SJSA1 (cell line): Measurements from ENCODE around the gene GRAMD4. TPM values are rescaled to one million over a fixed set of nuclear protein-coding genes. Genes with fewer than 3 reads are reported as not detected.
A peak's percentile ranks its signal among the peaks of the same experiment; 100 is the strongest.
"Not testable (repeated sequence)": the region's sequence is repeated elsewhere in the genome, so short reads cannot be mapped to it uniquely, and the experiment has no call there.

Experiments
- DNase-seq, 2 experiments: peaks; one replicate each; pipeline ENCODE4 v3.0.0-alpha.2; 2015 to 2020; ENCODE audit warnings: low spot score in 2 of 2, low read depth in 1 of 2
- H3K27ac ChIP-seq: fragments of 250-450 bp; sonication (Bioruptor Pico); 2 replicates; pipeline ENCODE4 v1.5.1; 2020; ENCODE audit warnings: mild to moderate bottlenecking, moderate library complexity
- H3K27me3 ChIP-seq: fragments of 250-450 bp; sonication (Bioruptor Pico); replicated peaks from 2 replicates; pipeline ENCODE4 v1.5.1; 2020; ENCODE audit warnings: mild to moderate bottlenecking, moderate library complexity
- H3K36me3 ChIP-seq: fragments of 250-450 bp; sonication (Bioruptor Pico); 2 replicates; pipeline ENCODE4 v1.5.1; 2020; ENCODE audit warnings: mild to moderate bottlenecking
- H3K4me1 ChIP-seq: fragments of 250-450 bp; sonication (Bioruptor Pico); replicated peaks from 2 replicates; pipeline ENCODE4 v1.6.1; 2021; ENCODE audit warnings: mild to moderate bottlenecking
- H3K4me3 ChIP-seq: fragments of 250-450 bp; sonication (Bioruptor Pico); 2 replicates; pipeline ENCODE4 v1.5.1; 2020; ENCODE audit warnings: mild to moderate bottlenecking
- H3K9me3 ChIP-seq: fragments of 250-450 bp; sonication (Bioruptor Pico); replicated peaks from 2 replicates; pipeline ENCODE4 v1.5.1; 2020; ENCODE audit warnings: mild to moderate bottlenecking
- total RNA-seq: library from RNA; depleted of rRNA; stranded (reverse); fragments of >200 nt; shearing (Covaris generic); gene quantifications from 2 replicates; pipeline ENCODE4 v1.2.3, GENCODE V29; 2014

Gene GRAMD4
- total RNA-seq, 1 experiment from 2014 or later, result 5.8 TPM

- no peaks in the 10 kb centered on the region for H3K27me3 ChIP-seq
- H3K4me3 ChIP-seq, result no peak overlapping the region
- H3K4me1 ChIP-seq, result no peaks in the 10 kb centered on the region
- H3K9me3 ChIP-seq, result no peaks in the 10 kb centered on the region
- no peak for DNase-seq
- H3K36me3 ChIP-seq, result no peaks in the 10 kb centered on the region
- no peak overlapping the region for H3K27ac ChIP-seq
Measured at GRCh38 chr22:46612904-46613605, 7.1 kb upstream of the GRAMD4 start.

GRCh38 chr22:46613606-46614021 is 6.6 kb upstream of the GRAMD4 start:
- no peaks in the 10 kb centered on the region for H3K27me3 ChIP-seq
- no peak overlapping the region for H3K4me3 ChIP-seq
- H3K9me3 ChIP-seq, result no peaks in the 10 kb centered on the region
- no peak overlapping the region for H3K27ac ChIP-seq
- no peak for DNase-seq
- no peaks in the 10 kb centered on the region for H3K36me3 ChIP-seq
- no peaks in the 10 kb centered on the region for H3K4me1 ChIP-seq

GRCh38 chr22:46614025-46614931 is 5.9 kb upstream of the GRAMD4 start:
- Histone ChIP-seq H3K36me3 (no peaks in the 10 kb centered on the region), H3K4me1 (no peaks in the 10 kb centered on the region), H3K9me3 (no peaks in the 10 kb centered on the region), H3K4me3 (no peak overlapping the region), H3K27ac (no peak overlapping the region), H3K27me3 (no peaks in the 10 kb centered on the region)
- no peak for DNase-seq

- no peaks in the 10 kb centered on the region for H3K36me3 ChIP-seq
- DNase-seq, result peak in 1 of 2 experiments; percentile 34
- no peaks in the 10 kb centered on the region for H3K27me3 ChIP-seq
- H3K4me3 ChIP-seq, result no peak overlapping the region
- H3K27ac ChIP-seq, result no peak overlapping the region
- H3K4me1 ChIP-seq, result no peaks in the 10 kb centered on the region
- no peaks in the 10 kb centered on the region for H3K9me3 ChIP-seq
Measured at GRCh38 chr22:46617207-46617985, 2.8 kb upstream of the GRAMD4 start.

- H3K27ac ChIP-seq, result no peak overlapping the region
- no peaks in the 10 kb centered on the region for H3K9me3 ChIP-seq
- no peaks in the 10 kb centered on the region for H3K4me1 ChIP-seq
Measured at GRCh38 chr22:46617986-46618647, 2.1 kb upstream of the GRAMD4 start.

GRCh38 chr22:46618667-46619066 is 1.5 kb upstream of the GRAMD4 start:
- no peak for DNase-seq
- H3K4me3 ChIP-seq, result no peak overlapping the region
- no peaks in the 10 kb centered on the region for H3K27me3 ChIP-seq
- no peak overlapping the region for H3K27ac ChIP-seq
- H3K4me1 ChIP-seq, result no peaks in the 10 kb centered on the region
- no peaks in the 10 kb centered on the region for H3K9me3 ChIP-seq
- H3K36me3 ChIP-seq, result no peaks in the 10 kb centered on the region

More at GRCh38 chr22:46617986-46618647, 2.1 kb upstream of the GRAMD4 start:
- H3K27me3 ChIP-seq, result no peaks in the 10 kb centered on the region
- no peaks in the 10 kb centered on the region for H3K36me3 ChIP-seq
- peak in 1 of 2 experiments; percentile 34 for DNase-seq
- H3K4me3 ChIP-seq, result no peak overlapping the region

GRCh38 chr22:46619240-46619829 is 851 bp upstream of the GRAMD4 start:
- Histone ChIP-seq H3K4me3 (no peak overlapping the region), H3K4me1 (no peaks in the 10 kb centered on the region), H3K9me3 (no peaks in the 10 kb centered on the region), H3K27ac (no peak overlapping the region), H3K27me3 (no peaks in the 10 kb centered on the region), H3K36me3 (no peaks in the 10 kb centered on the region)
- DNase-seq, result no peak

GRCh38 chr22:46620588-46621242 is 529 bp downstream of the GRAMD4 start:
- no peaks in the 10 kb centered on the region for H3K36me3 ChIP-seq

GRCh38 chr22:46621243-46621930 is 1.2 kb downstream of the GRAMD4 start:
- not testable (repeated sequence) for H3K27me3 ChIP-seq, H3K4me3 ChIP-seq, DNase-seq, H3K4me1 ChIP-seq, H3K27ac ChIP-seq, H3K9me3 ChIP-seq, H3K36me3 ChIP-seq

More at GRCh38 chr22:46620588-46621242, 529 bp downstream of the GRAMD4 start:
- H3K4me3 ChIP-seq, result no peak overlapping the region
- H3K4me1 ChIP-seq, result no peaks in the 10 kb centered on the region
- no peak overlapping the region for H3K27ac ChIP-seq
- DNase-seq, result no peak
- no peaks in the 10 kb centered on the region for H3K27me3 ChIP-seq
- no peaks in the 10 kb centered on the region for H3K9me3 ChIP-seq

- H3K36me3 ChIP-seq, result no peaks in the 10 kb centered on the region
- H3K27me3 ChIP-seq, result no peaks in the 10 kb centered on the region
- no peaks in the 10 kb centered on the region for H3K4me1 ChIP-seq
- no peak overlapping the region for H3K4me3 ChIP-seq
- no peak overlapping the region for H3K27ac ChIP-seq
- H3K9me3 ChIP-seq, result no peaks in the 10 kb centered on the region
- DNase-seq, result no peak
Measured at GRCh38 chr22:46622081-46622521, 1.9 kb downstream of the GRAMD4 start.

- no peak for DNase-seq
- Histone ChIP-seq H3K4me3 (no peak overlapping the region), H3K36me3 (no peaks in the 10 kb centered on the region), H3K4me1 (no peaks in the 10 kb centered on the region), H3K27ac (no peak overlapping the region), H3K9me3 (no peaks in the 10 kb centered on the region), H3K27me3 (no peaks in the 10 kb centered on the region)
Measured at GRCh38 chr22:46625113-46625842, 5.1 kb downstream of the GRAMD4 start.
